T-cell (primary cell): ENCODE measurements around the gene RIPOR3. TPM values are rescaled to one million over a fixed set of nuclear protein-coding genes. Genes with fewer than 3 reads are reported as not detected.

Experiments used
- ATAC-seq, 4 experiments: fragments of 200-7000 bp in 3 of 4; fragments of 150-1000 bp in 1 of 4; cut with Tn5 transposase; replicated peaks in 1 of 4; 1 replicate in 3 of 4; 2 replicates in 1 of 4; pipeline ENCODE4 v1.10.0; 2021; ENCODE audit warnings: moderate library complexity in 3 of 4, mild to moderate bottlenecking in 2 of 4, moderate number of reproducible peaks in 1 of 4
- CTCF ChIA-PET, 2 donors: fragments of 300-600 bp; sonication (Branson Sonifier 250); formaldehyde crosslinking; loops; one replicate each; lab custom pipeline; 2022; ENCODE audit warnings: antibody characterized with exemption in 2 of 2; lab: Charles Lee
- POLR2A ChIA-PET, 2 donors: fragments of 300-600 bp; sonication (Branson Sonifier 250); formaldehyde crosslinking; loops; one replicate each; lab custom pipeline; 2022; ENCODE audit warnings: antibody characterized with exemption in 2 of 2; lab: Charles Lee
- DNase-seq, 35 experiments: peaks; one replicate each; pipeline versions ENCODE4 v3.0.0 to v3.0.0-alpha.2; 2013 to 2023
- H3K27ac ChIP-seq: one replicate; pipeline ENCODE4 v1.5.1; 2013; ENCODE audit warnings: low read length
- H3K27me3 ChIP-seq, 2 experiments: replicated peaks in 1 of 2; 1 replicate in 1 of 2; 2 replicates in 1 of 2; pipeline versions ENCODE4 v1.6.1 to v1.7.0; 2013; ENCODE audit warnings: low read length in 1 of 2, mixed read lengths in 1 of 2; ENCODE audit not compliant: control insufficient read depth in 2 of 2, insufficient read depth in 2 of 2; ENCODE audit errors: extremely low read depth in 1 of 2
- H3K36me3 ChIP-seq, 2 donors: 1 replicate in 1 of 2; 2 replicates in 1 of 2; pipeline versions ENCODE4 v1.6.1 to v1.7.0; 2013; ENCODE audit warnings: low read length in 1 of 2; ENCODE audit not compliant: control insufficient read depth in 2 of 2, insufficient read depth in 1 of 2; ENCODE audit errors: extremely low read depth in 1 of 2
- H3K4me1 ChIP-seq, 2 experiments: 1 replicate in 1 of 2; 2 replicates in 1 of 2; pipeline versions ENCODE4 v1.6.1 to v1.7.0; 2013; ENCODE audit warnings: low read length in 2 of 2, mixed read lengths in 1 of 2; ENCODE audit not compliant: insufficient read depth in 2 of 2, control insufficient read depth in 1 of 2; ENCODE audit errors: extremely low read depth in 1 of 2
- H3K4me3 ChIP-seq, 2 donors: 1 replicate in 1 of 2; 2 replicates in 1 of 2; pipeline versions ENCODE4 v1.5.1 to v1.7.0; 2013; ENCODE audit warnings: mild to moderate bottlenecking in 2 of 2, low read length in 1 of 2, moderate library complexity in 1 of 2; ENCODE audit not compliant: control insufficient read depth in 1 of 2; ENCODE audit errors: extremely low read depth in 1 of 2
- H3K9me3 ChIP-seq: 2 replicates; pipeline ENCODE4 v1.7.0; 2013
- H3K27ac Mint-ChIP-seq, 2 donors: one replicate each; pipeline ENCODE4 v1.8.0; 2020 to 2021; ENCODE audit warnings: mild to moderate bottlenecking in 2 of 2, mixed read lengths in 2 of 2
- H3K27me3 Mint-ChIP-seq, 2 donors: one replicate each; pipeline ENCODE4 v1.8.0; 2021 to 2022; ENCODE audit warnings: mixed read lengths in 2 of 2
- H3K36me3 Mint-ChIP-seq: one replicate; pipeline ENCODE4 v1.8.0; 2021; ENCODE audit warnings: mixed read lengths
- H3K4me1 Mint-ChIP-seq, 3 donors: one replicate each; pipeline ENCODE4 v1.8.0; 2020 to 2022; ENCODE audit warnings: mixed read lengths in 3 of 3, mild to moderate bottlenecking in 1 of 3
- H3K4me3 Mint-ChIP-seq, 3 donors: one replicate each; pipeline ENCODE4 v1.8.0; 2020 to 2022; ENCODE audit warnings: mild to moderate bottlenecking in 3 of 3, mixed read lengths in 3 of 3, moderate library complexity in 3 of 3
- H3K9me3 Mint-ChIP-seq, 3 donors: one replicate each; pipeline ENCODE4 v1.8.0; 2020 to 2022; ENCODE audit warnings: mixed read lengths in 3 of 3
- WGBS: methylation state at CpG from one replicate; pipeline ENCODE4 v1.1.5; 2013; ENCODE audit warnings: missing lambda C conversion rate; ENCODE audit not compliant: insufficient coverage; 5-methylcytosine and 5-hydroxymethylcytosine counted together
- total RNA-seq, 35 experiments: library from RNA in 6 of 35; stranded (reverse) in 6 of 35; fragments of 120-200 nt in 1 of 35; gene quantifications; one replicate each; pipeline versions ENCODE4 v1.2.1 to v1.2.4 and lab custom pipeline; 2013 to 2026

The RIPOR3 gene
- total RNA-seq, 5 donors from 2014 or later (not counting 1 experiment from before 2014, with no cell fraction given), result 0.25 to 0.88 (median 0.42) TPM

DNA sequence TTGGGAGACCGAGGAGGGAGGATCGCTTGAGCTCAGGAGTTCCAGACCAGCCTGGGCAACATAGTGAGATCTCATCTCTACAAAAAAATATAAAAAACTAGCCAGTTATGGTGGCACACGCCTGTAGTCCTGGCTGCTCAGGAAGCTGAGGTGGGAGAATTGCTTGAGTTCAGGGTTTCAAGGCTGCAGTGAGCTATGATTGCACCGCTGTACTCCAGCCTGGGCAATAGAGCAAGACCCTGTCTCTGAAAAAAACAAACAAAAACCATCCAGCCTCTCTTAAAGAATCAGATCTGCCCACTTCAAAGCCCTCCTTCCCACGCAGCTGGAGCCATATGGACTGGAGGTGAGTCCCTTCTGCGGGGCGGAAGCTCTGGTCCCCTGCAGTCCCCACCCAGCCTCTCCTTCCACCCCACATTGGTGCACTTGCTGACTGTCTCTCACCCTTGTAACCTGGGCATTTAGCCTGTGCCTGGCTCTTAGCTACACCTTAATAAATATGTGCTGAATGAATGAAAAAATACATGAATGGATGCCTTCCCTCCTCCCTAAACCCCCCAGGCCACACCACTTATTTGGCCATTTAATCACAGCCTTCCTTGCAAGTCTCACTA, 32.9 kb upstream of the RIPOR3 start:
- Histone ChIP-seq H3K4me3 (no peak overlapping the region), H3K27ac (no peak overlapping the region), H3K36me3 (no peaks in the 10 kb centered on the region), H3K4me1 (no peaks in the 10 kb centered on the region), H3K9me3 (no peaks in the 10 kb centered on the region), H3K27me3 (peaks cover 0 to 12% of the 10 kb centered on the region in 2 experiments)
- no peak overlapping the region for H3K4me3 Mint-ChIP-seq
- POLR2A ChIA-PET, result no interaction called here
- no peak for ATAC-seq
- no peak overlapping the region for H3K27ac Mint-ChIP-seq
- no peaks in the 10 kb centered on the region for H3K4me1 Mint-ChIP-seq
- H3K27me3 Mint-ChIP-seq, result no peaks in the 10 kb centered on the region
- CTCF ChIA-PET, result no interaction called here
- H3K9me3 Mint-ChIP-seq, result no peaks in the 10 kb centered on the region
- no peaks in the 10 kb centered on the region for H3K36me3 Mint-ChIP-seq
- 75% methylated on average over 1 of the region's 7 CpGs for WGBS
- no peak for DNase-seq

DNA sequence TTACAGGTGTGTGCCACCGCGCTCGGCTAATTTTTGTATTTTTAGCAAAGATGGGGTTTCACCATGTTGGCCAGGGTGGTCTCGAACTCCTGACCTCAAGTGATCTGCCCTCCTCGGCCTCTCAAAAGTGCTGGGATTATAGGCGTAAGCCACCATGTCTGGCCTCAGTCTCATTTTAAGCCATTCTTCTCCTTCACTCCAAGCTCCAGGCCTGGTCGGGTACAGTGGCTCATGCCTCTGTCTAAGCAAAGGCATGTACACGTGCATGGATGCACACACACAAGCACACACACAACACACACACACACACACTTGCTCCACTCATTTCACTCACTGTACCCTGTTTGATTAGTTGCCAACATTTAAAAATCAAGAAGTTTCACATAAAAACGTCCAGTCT, 32.3 kb upstream of the RIPOR3 start:
- Histone ChIP-seq H3K4me3 (no peak overlapping the region), H3K27me3 (peaks cover 0 to 12% of the 10 kb centered on the region in 2 experiments), H3K27ac (no peak overlapping the region), H3K36me3 (no peaks in the 10 kb centered on the region), H3K9me3 (no peaks in the 10 kb centered on the region), H3K4me1 (no peaks in the 10 kb centered on the region)
- 92% methylated on average over 5 of the region's 9 CpGs for WGBS
- ATAC-seq, result no peak
- ChIA-PET CTCF (no interaction called here), POLR2A (no interaction called here)
- no peaks in the 10 kb centered on the region for H3K4me1 Mint-ChIP-seq
- H3K27ac Mint-ChIP-seq, result no peak overlapping the region
- H3K27me3 Mint-ChIP-seq, result no peaks in the 10 kb centered on the region
- DNase-seq, result no peak
- no peak overlapping the region for H3K4me3 Mint-ChIP-seq
- no peaks in the 10 kb centered on the region for H3K9me3 Mint-ChIP-seq
- no peaks in the 10 kb centered on the region for H3K36me3 Mint-ChIP-seq

DNA sequence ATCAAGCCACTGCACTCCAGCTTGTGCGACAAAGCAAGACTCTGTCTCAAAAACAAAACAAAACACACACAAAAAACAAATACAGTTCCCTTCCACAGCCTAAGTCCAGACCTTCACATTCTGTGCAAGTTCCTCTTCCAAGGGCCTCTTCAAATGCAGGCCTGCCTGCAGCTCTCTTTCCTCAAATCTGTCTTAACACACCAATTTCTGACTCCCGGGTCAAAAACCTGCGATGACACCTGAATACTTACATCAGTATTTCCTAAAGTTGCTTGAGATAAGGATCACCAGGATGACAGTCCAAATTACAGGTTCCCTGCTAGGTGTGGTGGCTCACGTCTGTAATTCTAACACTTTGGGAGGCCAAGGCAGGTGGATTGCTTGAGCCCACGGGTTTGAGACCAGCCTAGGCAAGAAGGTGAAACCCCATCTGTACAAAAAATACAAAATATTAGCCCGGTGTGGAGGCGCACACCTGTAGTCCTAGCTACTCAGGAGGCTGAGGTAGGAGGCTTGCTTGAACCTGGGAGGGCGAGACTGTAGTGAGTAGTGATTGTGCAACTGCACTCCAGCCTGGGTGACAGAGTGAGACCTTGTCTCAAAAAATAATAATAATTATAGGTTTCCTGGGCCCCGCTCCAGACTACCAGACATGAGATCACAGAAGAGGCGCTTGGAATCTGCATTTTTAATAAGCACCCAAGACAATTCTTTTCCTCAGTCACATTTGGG, 31.2 kb upstream of the RIPOR3 start:
- no peak for ATAC-seq
- H3K4me3 Mint-ChIP-seq, result no peak overlapping the region
- no peaks in the 10 kb centered on the region for H3K9me3 Mint-ChIP-seq
- Histone ChIP-seq H3K27me3 (peaks cover 0 to 17% of the 10 kb centered on the region in 2 experiments), H3K4me3 (no peak overlapping the region), H3K9me3 (no peaks in the 10 kb centered on the region), H3K36me3 (no peaks in the 10 kb centered on the region), H3K4me1 (no peaks in the 10 kb centered on the region), H3K27ac (no peak overlapping the region)
- DNase-seq, result no peak
- no peaks in the 10 kb centered on the region for H3K4me1 Mint-ChIP-seq
- peaks cover 2 to 7% of the 10 kb centered on the region in 2 donors for H3K27me3 Mint-ChIP-seq
- POLR2A ChIA-PET, result no interaction called here
- H3K27ac Mint-ChIP-seq, result no peak overlapping the region
- 68% methylated on average over 6 of the region's 10 CpGs for WGBS
- CTCF ChIA-PET, result interaction anchor here in 1 of 2 donors (0.6 to 0.7 kb wide), 2 partner anchors 134 to 254 kb away, joined by 4 read pairs; no protein-coding TSS in a partner anchor
- no peaks in the 10 kb centered on the region for H3K36me3 Mint-ChIP-seq

DNA sequence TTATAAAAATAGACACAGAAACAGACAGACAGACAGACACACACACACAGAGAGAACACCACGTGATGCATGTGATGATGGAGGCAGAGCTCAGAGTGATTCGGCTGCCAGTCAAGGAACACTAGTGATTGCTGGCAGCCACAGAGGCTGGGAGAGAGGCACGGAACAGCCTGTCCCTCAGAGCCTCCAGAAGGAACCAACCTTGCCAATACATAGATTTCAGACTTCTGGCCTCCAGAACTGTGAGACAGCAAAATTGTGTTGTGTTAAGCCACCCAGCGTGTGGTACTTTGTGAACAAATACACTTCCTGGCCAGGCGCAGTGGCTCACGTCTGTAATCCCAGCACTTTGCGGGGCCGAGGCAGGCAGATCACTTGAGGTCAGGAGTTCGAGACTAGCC, 30.5 kb upstream of the RIPOR3 start:
- H3K27ac ChIP-seq, result no peak overlapping the region

DNA sequence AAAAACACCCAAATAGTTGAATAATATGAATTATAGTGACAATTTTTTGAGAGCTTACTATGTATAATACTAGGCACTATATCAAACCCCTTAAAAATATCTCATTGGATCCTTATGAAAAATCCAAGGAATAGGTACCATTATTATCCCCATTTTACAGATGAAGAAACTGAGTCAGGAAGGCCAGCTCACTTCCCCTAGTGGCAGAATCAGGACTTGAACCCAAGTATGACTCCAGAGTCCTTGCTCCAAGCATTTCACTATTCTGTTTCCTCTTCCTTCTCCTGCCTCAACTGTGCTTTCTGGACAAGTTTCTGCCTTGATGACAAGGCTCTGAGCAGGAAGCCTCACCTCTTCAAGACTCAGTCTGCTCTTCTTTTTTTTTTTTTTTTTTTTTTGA, 29.2 kb upstream of the RIPOR3 start:
- Mint-ChIP-seq H3K9me3 (no peaks in the 10 kb centered on the region), H3K27me3 (peaks cover 4 to 7% of the 10 kb centered on the region in 2 donors), H3K36me3 (no peaks in the 10 kb centered on the region), H3K4me1 (no peaks in the 10 kb centered on the region), H3K4me3 (no peak overlapping the region), H3K27ac (no peak overlapping the region)
- ATAC-seq (no peak), DNase-seq (no peak)
- H3K4me1 ChIP-seq, result no peaks in the 10 kb centered on the region
- peaks cover 0 to 16% of the 10 kb centered on the region in 2 experiments for H3K27me3 ChIP-seq
- ChIA-PET CTCF (interaction anchor here (0.6 kb wide), 2 partner anchors 44 to 62 kb away, joined by 4 to 7 read pairs; no protein-coding TSS in a partner anchor), POLR2A (interaction anchor here in 1 of 2 donors (0.6 kb wide), 1 partner anchor 9 kb away, joined by 4 read pairs; no protein-coding TSS in a partner anchor)
- no peak overlapping the region for H3K4me3 ChIP-seq
- no peak overlapping the region for H3K27ac ChIP-seq
- H3K9me3 ChIP-seq, result no peaks in the 10 kb centered on the region
- no peaks in the 10 kb centered on the region for H3K36me3 ChIP-seq

More for the DNA sequence above, 30.5 kb upstream of the RIPOR3 start:
- H3K4me1 ChIP-seq, result no peaks in the 10 kb centered on the region
- DNase-seq, result no peak
- H3K36me3 Mint-ChIP-seq, result no peaks in the 10 kb centered on the region
- H3K9me3 ChIP-seq, result no peaks in the 10 kb centered on the region
- POLR2A ChIA-PET, result no interaction called here
- H3K4me3 Mint-ChIP-seq, result no peak overlapping the region
- H3K27me3 Mint-ChIP-seq, result peaks cover 2 to 7% of the 10 kb centered on the region in 2 donors
- no peaks in the 10 kb centered on the region for H3K36me3 ChIP-seq
- no peak overlapping the region for H3K27ac Mint-ChIP-seq
- no peaks in the 10 kb centered on the region for H3K9me3 Mint-ChIP-seq
- 85% methylated on average over 7 of the region's 9 CpGs for WGBS
- ATAC-seq, result no peak
- peaks cover 0 to 22% of the 10 kb centered on the region in 2 experiments for H3K27me3 ChIP-seq
- no peak overlapping the region for H3K4me3 ChIP-seq
- CTCF ChIA-PET, result interaction anchor here in 1 of 2 donors (0.6 kb wide), 1 partner anchor 255 kb away, joined by 4 read pairs; no protein-coding TSS in a partner anchor
- H3K4me1 Mint-ChIP-seq, result no peaks in the 10 kb centered on the region

DNA sequence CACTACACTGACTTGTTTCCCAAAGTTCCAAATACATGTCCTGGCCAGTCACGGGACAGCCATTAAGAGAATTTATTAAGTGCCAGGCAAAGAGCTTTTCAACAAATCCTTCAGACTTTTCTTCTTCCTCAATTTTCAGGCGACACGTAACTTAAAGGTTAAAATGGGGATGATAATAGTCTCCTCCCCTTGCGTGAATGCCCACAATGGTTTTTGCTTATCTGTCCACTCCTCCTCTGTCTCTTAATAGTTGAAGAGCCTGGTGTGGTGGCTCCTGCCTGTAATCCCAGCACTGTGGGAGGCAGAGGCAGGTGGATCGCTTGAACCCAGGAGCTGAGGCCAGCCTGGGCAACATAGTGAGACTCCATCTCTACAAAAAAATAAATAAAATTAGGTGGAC, 28.7 kb upstream of the RIPOR3 start:
- Mint-ChIP-seq H3K36me3 (no peaks in the 10 kb centered on the region), H3K4me3 (no peak overlapping the region), H3K27me3 (peaks cover 4 to 7% of the 10 kb centered on the region in 2 donors), H3K4me1 (no peaks in the 10 kb centered on the region), H3K27ac (no peak overlapping the region), H3K9me3 (no peaks in the 10 kb centered on the region)
- POLR2A ChIA-PET, result no interaction called here
- DNase-seq (no peak), ATAC-seq (no peak)
- CTCF ChIA-PET, result no interaction called here
- H3K4me3 ChIP-seq, result no peak overlapping the region
- no peaks in the 10 kb centered on the region for H3K9me3 ChIP-seq
- WGBS, result no CpG with 5 or more reads among the region's 5 CpGs
- no peaks in the 10 kb centered on the region for H3K36me3 ChIP-seq
- H3K4me1 ChIP-seq, result no peaks in the 10 kb centered on the region
- H3K27ac ChIP-seq, result no peak overlapping the region
- peaks cover 0 to 16% of the 10 kb centered on the region in 2 experiments for H3K27me3 ChIP-seq
